K562 (cell line): ENCODE measurements around the gene TNFRSF19.

Experiments used
- FOSL1 ChIP-seq: fragments of 200-800 bp; sonication (Bioruptor generic); conservative IDR thresholded peaks from 2 replicates; pipeline ENCODE4 v1.6.1; 2016; ENCODE audit warnings: missing genetic modification characterization, missing compliant biosample characterization
- TEAD4 ChIP-seq, 2 experiments: sonication (generic) in 1 of 2; formaldehyde crosslinking in 1 of 2; IDR thresholded peaks; 2 replicates each; pipeline versions ENCODE4 v1.6.1 to v1.8.0; 2012 to 2022; ENCODE audit warnings: borderline replicate concordance in 1 of 2, inconsistent platforms in 1 of 2, low read length in 1 of 2, mild to moderate bottlenecking in 1 of 2, missing genetic modification reagents in 1 of 2
- ZNF444 ChIP-seq: fragments of 250-450 bp; sonication (Bioruptor Pico); IDR thresholded peaks from 2 replicates; pipeline ENCODE4 v1.4.0; 2020; ENCODE audit warnings: mild to moderate bottlenecking, moderate library complexity
- TF ChIP-seq, protein P1 (sequence below): sonication (generic); formaldehyde crosslinking; IDR thresholded peaks from 2 replicates; pipeline ENCODE4 v1.8.0; 2022; ENCODE audit warnings: missing genetic modification reagents, mild to moderate bottlenecking, borderline replicate concordance

DNA sequence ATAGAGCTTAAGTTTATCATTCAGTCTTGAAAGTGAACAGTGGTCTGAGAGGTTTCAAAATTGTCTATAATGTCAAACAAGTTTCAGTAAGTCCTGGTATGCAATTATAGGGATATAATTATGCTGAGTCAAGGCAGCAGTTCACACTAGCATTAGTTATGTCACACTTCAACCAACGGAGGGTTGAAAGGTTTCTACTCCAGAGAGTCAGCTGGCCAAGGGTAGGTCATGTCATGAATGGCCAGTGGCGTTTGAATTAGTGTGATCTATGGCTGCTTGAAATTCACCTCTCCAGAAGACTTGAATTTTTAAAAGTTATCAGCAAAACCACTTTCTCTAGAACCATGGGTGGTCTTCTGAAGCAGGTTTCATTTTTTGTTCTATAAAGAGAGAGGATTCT is 108.6 kb downstream of the TNFRSF19 start:
- TF ChIP-seq TEAD4 (IDR thresholded peaks at IDR 0.05; ENCODE audit: low read length) (no peak), TEAD4 (CRISPR knock-in tag; IDR thresholded peaks at IDR 0.05; ENCODE audit: borderline replicate concordance) (no peak), ZNF444 (CRISPR knock-in tag) (no peak), FOSL1 (tag) (no peak)
- TF ChIP-seq, protein P1, sequence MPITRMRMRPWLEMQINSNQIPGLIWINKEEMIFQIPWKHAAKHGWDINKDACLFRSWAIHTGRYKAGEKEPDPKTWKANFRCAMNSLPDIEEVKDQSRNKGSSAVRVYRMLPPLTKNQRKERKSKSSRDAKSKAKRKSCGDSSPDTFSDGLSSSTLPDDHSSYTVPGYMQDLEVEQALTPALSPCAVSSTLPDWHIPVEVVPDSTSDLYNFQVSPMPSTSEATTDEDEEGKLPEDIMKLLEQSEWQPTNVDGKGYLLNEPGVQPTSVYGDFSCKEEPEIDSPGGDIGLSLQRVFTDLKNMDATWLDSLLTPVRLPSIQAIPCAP: no peak
